Type B pancreatic cell (in vitro differentiated cells): ENCODE data around the gene CT47C1. TPM values are rescaled to one million over a fixed set of nuclear protein-coding genes. Genes with fewer than 3 reads are reported as not detected.

Experiments used
- DNase-seq: peaks from one replicate; pipeline ENCODE4 v3.0.0; 2021; ENCODE audit warnings: mixed read lengths; ENCODE audit not compliant: unreplicated experiment; ENCODE audit errors: extremely low spot score
- H3K27ac Mint-ChIP-seq: 2 replicates; pipeline ENCODE4 v1.8.0; 2021; ENCODE audit warnings: mild to moderate bottlenecking, mixed read lengths
- H3K27me3 Mint-ChIP-seq: 2 replicates; pipeline ENCODE4 v1.8.0; 2021; ENCODE audit warnings: mixed read lengths
- H3K36me3 Mint-ChIP-seq: 2 replicates; pipeline ENCODE4 v1.8.0; 2021; ENCODE audit warnings: mixed read lengths
- H3K4me1 Mint-ChIP-seq: one replicate; pipeline ENCODE4 v1.8.0; 2021; ENCODE audit warnings: mixed read lengths; ENCODE audit not compliant: unreplicated experiment
- H3K4me3 Mint-ChIP-seq: 2 replicates; pipeline ENCODE4 v1.8.0; 2021; ENCODE audit warnings: mild to moderate bottlenecking, mixed read lengths
- H3K9me3 Mint-ChIP-seq: 2 replicates; pipeline ENCODE4 v1.8.0; 2021; ENCODE audit warnings: mixed read lengths
- total RNA-seq: library from RNA; stranded (reverse); gene quantifications from 2 replicates; pipeline ENCODE4 v1.2.1, GENCODE V29; 2021; ENCODE audit warnings: low replicate concordance
- TF ChIP-seq, protein P1 (sequence below): fragments of 200-600 bp; sonication (generic); conservative IDR thresholded peaks from 2 replicates; pipeline ENCODE4 v1.5.0; 2021; ENCODE audit warnings: antibody characterized with exemption, mild to moderate bottlenecking

Gene CT47C1
- total RNA-seq, 1 donor from 2014 or later = not detected

DNA sequence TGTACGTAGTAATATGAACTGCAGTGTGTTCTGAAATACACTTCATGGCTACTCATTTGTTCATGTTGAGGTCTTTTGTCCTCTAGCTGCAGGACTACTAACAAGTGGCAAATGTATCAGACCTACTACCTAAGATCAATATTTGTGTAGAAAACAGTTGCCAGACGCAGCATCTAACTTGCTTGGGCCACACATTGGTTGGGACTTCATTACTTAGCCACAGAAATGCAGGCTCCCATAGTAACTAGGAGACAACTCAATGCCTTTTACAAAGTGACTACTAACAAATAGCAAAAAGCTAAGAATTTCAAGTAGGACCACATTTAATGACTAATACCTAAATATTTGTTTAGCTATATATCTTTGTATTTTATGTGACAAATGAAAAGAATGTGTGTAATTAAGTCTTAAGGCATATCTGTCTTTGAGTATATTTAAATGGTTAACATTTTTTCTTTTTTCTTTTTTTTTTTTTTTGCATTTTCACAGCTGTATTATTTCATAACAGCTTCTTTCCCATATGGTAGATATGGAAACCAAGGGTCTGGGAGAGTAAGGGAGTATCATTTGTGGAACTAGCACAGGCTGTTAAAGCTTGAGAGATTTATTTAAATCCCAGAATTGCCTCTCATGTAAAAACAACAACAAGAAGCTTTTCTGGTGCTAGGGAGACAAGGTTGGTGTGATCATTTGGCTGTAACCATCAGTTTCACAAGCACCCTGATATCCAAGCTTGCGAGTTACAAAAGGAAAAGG is 2.7 kb downstream of the CT47C1 start:
- no peak overlapping the region for H3K27ac Mint-ChIP-seq
- TF ChIP-seq, protein P1, sequence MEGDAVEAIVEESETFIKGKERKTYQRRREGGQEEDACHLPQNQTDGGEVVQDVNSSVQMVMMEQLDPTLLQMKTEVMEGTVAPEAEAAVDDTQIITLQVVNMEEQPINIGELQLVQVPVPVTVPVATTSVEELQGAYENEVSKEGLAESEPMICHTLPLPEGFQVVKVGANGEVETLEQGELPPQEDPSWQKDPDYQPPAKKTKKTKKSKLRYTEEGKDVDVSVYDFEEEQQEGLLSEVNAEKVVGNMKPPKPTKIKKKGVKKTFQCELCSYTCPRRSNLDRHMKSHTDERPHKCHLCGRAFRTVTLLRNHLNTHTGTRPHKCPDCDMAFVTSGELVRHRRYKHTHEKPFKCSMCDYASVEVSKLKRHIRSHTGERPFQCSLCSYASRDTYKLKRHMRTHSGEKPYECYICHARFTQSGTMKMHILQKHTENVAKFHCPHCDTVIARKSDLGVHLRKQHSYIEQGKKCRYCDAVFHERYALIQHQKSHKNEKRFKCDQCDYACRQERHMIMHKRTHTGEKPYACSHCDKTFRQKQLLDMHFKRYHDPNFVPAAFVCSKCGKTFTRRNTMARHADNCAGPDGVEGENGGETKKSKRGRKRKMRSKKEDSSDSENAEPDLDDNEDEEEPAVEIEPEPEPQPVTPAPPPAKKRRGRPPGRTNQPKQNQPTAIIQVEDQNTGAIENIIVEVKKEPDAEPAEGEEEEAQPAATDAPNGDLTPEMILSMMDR = no peak
- no peaks in the 10 kb centered on the region for H3K9me3 Mint-ChIP-seq
- H3K4me1 Mint-ChIP-seq = no peaks in the 10 kb centered on the region
- no peak for DNase-seq
- no peak overlapping the region for H3K4me3 Mint-ChIP-seq
- no peaks in the 10 kb centered on the region for H3K36me3 Mint-ChIP-seq
- H3K27me3 Mint-ChIP-seq = no peaks in the 10 kb centered on the region

DNA sequence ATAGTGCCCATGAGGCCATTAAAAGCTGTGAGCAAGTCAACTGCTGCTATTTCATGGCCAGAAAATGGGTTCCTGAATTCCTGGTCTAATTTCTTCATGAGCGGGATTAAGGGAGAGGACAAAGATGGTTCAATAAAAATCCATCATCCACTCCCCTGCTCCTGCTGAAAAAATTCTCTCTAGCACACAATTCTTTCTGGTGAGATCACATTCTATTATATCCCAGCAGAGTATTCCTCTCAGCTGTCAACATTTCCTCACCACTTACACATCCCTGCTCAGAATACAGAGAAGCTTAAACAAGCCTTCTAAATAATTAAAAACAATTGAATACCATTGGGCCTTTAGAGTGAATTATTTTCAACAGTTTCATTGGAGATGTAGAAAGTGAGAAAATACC is 9.5 kb downstream of the CT47C1 start:
- DNase-seq = no peak
- H3K27me3 Mint-ChIP-seq = no peaks in the 10 kb centered on the region
- H3K4me3 Mint-ChIP-seq = no peak overlapping the region
- no peaks in the 10 kb centered on the region for H3K36me3 Mint-ChIP-seq
- no peaks in the 10 kb centered on the region for H3K9me3 Mint-ChIP-seq
- H3K4me1 Mint-ChIP-seq = no peaks in the 10 kb centered on the region
- TF ChIP-seq, protein P1 = no peak
- H3K27ac Mint-ChIP-seq = no peak overlapping the region

DNA sequence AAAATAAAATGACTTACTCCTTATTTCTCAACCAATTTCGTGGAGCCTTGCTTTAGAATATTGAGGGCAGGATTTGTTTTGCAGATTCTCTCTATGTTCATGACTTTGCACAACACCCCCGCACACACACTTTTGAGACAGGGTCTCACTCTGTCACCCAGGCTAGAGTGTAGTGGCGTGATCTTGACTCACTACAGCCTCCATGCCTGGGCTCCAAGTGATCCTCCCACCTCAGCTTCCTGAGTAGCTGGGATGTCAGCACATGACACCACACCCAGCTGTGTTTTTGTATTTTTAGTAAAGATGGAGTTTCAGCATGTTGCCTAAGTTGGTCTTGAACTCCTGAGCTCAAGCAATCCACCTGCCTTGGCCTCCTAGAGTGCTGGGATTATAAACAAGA is 12.0 kb downstream of the CT47C1 start:
- no peaks in the 10 kb centered on the region for H3K36me3 Mint-ChIP-seq
- H3K9me3 Mint-ChIP-seq = no peaks in the 10 kb centered on the region
- no peak overlapping the region for H3K4me3 Mint-ChIP-seq

DNA sequence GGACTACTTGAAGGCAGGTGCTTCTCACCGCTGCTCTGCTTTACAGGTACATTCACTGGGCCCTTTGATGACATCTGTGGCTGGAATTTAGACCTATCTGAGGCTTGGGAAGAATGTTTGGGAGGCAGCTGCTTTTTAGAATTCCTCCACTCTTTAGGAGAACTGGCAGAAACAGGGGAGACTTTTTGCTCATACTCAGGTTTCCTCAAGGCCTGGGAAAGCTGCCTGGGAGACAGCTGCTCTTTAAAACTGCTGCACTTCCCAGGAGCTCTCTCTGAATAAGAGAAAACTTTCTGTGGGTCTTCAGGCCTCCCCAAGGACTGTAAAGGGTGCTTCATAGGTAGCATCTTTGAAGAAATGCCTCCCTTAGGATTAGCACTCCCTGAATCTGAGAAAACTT is 14.3 kb downstream of the CT47C1 start:
- Mint-ChIP-seq H3K4me3 (no peak overlapping the region), H3K36me3 (no peaks in the 10 kb centered on the region), H3K9me3 (no peaks in the 10 kb centered on the region), H3K27me3 (no peaks in the 10 kb centered on the region), H3K4me1 (no peaks in the 10 kb centered on the region), H3K27ac (no peak overlapping the region)
- DNase-seq = no peak
- TF ChIP-seq, protein P1 = no peak

More for the DNA sequence above, 12.0 kb downstream of the CT47C1 start:
- TF ChIP-seq, protein P1 = no peak
- Mint-ChIP-seq H3K27me3 (no peaks in the 10 kb centered on the region), H3K4me1 (no peaks in the 10 kb centered on the region), H3K27ac (no peak overlapping the region)
- DNase-seq = no peak

DNA sequence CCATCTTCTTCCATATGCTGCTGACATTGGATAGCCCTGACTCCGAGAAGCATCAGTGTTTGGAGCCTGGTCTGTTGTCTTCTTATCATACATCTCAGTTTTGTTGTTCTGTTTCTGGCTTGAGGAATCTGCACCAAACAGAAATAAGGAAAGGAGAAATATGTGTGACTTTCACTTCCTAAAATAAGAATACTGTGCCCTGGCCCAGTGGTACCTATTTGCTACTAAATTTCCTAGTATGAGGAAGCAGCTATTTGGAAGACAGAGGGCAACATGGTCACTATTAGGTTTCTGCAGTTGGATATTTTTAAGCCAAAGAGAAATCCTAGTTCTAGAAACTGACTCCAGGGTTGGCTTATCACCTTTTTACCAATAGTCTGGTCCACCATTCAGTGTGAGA is 16.8 kb downstream of the CT47C1 start:
- no peak overlapping the region for H3K27ac Mint-ChIP-seq
- TF ChIP-seq, protein P1 = no peak
- H3K4me1 Mint-ChIP-seq = no peaks in the 10 kb centered on the region
- DNase-seq = no peak
- no peaks in the 10 kb centered on the region for H3K9me3 Mint-ChIP-seq
- H3K27me3 Mint-ChIP-seq = no peaks in the 10 kb centered on the region
- no peaks in the 10 kb centered on the region for H3K36me3 Mint-ChIP-seq
- no peak overlapping the region for H3K4me3 Mint-ChIP-seq
